Activated T-cell treated with anti-CD3 and anti-CD28 coated beads, Interleukin-2, amount 50 U/mL, for 4 hours (primary cell): ENCODE measurements around the gene SLC22A31. TPM values are rescaled to one million over a fixed set of nuclear protein-coding genes. Genes with fewer than 3 reads are reported as not detected.
"Not testable (repeated sequence)": the region's sequence is repeated elsewhere in the genome, so short reads cannot be mapped to it uniquely, and the experiment has no call there.

Experiments
- ATAC-seq, 2 donors: fragments of 200-7000 bp; cut with Tn5 transposase; one replicate each; pipeline ENCODE4 v1.10.0; 2021
- DNase-seq: peaks from one replicate; pipeline ENCODE4 v3.0.0-alpha.2; 2020
- H3K27me3 Mint-ChIP-seq: one replicate; pipeline ENCODE4 v1.8.0; 2021; ENCODE audit warnings: low read depth, mixed read lengths
- H3K36me3 Mint-ChIP-seq: one replicate; pipeline ENCODE4 v1.8.0; 2022; ENCODE audit warnings: mixed read lengths; ENCODE audit not compliant: insufficient read depth
- H3K4me1 Mint-ChIP-seq: one replicate; pipeline ENCODE4 v1.8.0; 2021; ENCODE audit warnings: low read depth, mixed read lengths
- H3K4me3 Mint-ChIP-seq: one replicate; pipeline ENCODE4 v1.8.0; 2021; ENCODE audit warnings: mild to moderate bottlenecking, moderate library complexity, mixed read lengths
- H3K9me3 Mint-ChIP-seq: one replicate; pipeline ENCODE4 v1.8.0; 2021; ENCODE audit warnings: mixed read lengths
- total RNA-seq, 3 donors: library from RNA; stranded (reverse); gene quantifications; one replicate each; pipeline ENCODE4 v1.2.1, GENCODE V29; 2021

Gene SLC22A31
- total RNA-seq, 3 donors from 2014 or later: 0.49 to 0.66 (median 0.56) TPM

- no peaks in the 10 kb centered on the region for H3K9me3 Mint-ChIP-seq
Measured at GRCh38 chr16:89172528-89173173, 27.7 kb downstream of the SLC22A31 start.

GRCh38 chr16:89172171-89172527, 28.2 kb downstream of the SLC22A31 start:
- Mint-ChIP-seq H3K9me3 (no peaks in the 10 kb centered on the region), H3K4me3 (no peak overlapping the region), H3K27me3 (no peaks in the 10 kb centered on the region), H3K36me3 (no peaks in the 10 kb centered on the region), H3K4me1 (peaks cover 6% of the 10 kb centered on the region)
- ATAC-seq (no peak), DNase-seq (no peak)

More at GRCh38 chr16:89172528-89173173, 27.7 kb downstream of the SLC22A31 start:
- H3K4me1 Mint-ChIP-seq: peaks cover 6% of the 10 kb centered on the region
- DNase-seq: no peak
- H3K27me3 Mint-ChIP-seq: no peaks in the 10 kb centered on the region
- H3K4me3 Mint-ChIP-seq: no peak overlapping the region
- H3K36me3 Mint-ChIP-seq: no peaks in the 10 kb centered on the region
- ATAC-seq: no peak

DNA sequence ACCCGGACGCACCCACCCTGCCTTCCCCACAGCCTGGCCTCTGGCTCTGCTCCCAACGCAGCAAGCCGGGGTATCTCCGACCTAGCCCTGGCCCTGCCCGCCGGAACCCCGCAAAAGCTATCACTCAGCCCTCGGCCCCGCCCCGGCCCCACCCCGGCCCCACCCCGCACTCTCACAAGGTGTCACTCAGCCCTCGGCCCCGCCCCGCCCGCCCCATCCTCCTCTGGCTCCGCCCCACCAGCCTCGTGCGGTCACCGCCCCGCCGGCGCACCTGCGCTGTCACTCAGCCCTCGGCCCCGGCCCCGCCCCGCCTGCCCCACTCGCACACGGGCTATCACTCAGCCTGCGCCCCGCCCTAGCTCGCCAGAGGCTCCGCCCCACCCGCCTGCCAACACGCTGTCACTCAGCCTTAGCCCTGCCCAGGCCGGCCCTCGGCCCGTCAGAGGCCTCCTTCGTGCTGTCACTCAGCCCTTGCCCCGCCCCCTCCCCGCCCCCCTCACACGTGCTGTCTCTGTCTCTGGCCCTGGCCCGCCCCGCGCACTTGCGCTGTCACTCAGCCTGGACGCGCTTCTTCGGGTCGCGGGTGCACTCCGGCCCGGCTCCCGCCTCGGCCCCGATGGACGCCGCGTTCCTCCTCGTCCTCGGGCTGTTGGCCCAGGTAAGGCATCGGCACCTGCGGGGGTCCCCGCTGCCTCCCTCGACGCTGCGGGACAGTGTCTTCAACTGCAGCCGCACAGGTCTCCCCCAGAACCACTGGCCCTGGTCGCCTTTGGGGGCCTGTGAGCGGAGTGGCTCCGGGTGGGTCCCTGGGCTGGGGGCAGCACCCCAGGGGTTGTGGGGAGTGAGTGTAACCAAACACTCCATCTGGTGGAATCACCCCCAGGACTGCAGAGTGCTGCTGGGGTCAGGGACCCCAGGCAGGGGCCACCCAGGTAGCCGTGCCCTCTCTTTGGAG, 28.8 kb downstream of the SLC22A31 start, which contains the start of gene CDH15:
CDH15 (plus strand) TSS at position 533 of the 955 bp plus-strand sequence; CDS start at position 617, 84 bp downstream.
- Mint-ChIP-seq H3K4me1 (peaks cover 6% of the 10 kb centered on the region), H3K27me3 (peaks cover 2% of the 10 kb centered on the region), H3K36me3 (no peaks in the 10 kb centered on the region), H3K4me3 (peak within 1 kb of the TSS; percentile 71), H3K9me3 (no peaks in the 10 kb centered on the region)
- peak; percentile 96 for ATAC-seq
- peak; percentile 95 for DNase-seq

DNA sequence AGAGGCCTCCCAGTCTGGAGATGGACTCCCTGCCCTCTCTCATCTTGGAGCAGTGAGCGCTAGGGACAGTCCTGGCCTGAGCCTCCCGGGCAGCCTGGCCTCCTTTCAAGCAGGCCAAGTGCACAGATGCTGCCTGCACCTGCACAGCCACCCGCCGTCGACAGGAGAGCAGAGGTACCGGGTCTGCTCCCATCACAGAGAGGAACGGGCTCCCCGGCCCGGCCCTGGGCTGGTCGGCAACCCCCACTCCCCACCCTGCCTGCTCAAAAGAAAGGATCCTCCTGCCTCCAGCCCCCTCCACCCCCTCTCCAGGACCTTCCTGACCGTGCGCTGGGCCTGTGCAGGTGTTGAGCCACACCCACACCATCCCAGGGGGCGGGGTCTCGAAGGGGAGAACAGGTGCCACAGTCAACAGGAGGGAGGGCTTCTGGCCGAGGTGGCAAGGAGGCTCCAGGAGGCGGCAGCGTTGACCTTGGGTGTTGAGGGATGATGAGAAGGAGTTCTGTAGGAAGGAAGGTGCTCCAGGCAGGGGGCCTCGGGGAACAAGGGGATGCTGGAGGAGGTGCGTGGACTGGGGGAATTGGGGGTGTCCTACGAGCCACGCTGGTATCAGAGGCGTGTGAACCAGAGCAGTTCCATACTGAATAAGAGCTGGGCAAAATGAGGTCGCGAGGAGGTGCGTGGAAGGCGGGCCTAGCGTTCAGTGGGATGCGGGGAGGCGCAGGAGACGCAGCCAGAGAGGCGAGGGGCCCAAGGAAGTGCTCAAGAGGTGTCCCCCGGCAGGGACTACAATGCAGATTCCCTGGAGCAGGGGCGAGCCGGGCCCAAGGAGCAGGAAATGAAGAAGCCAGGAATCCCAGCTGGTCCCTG, 29.8 kb downstream of the SLC22A31 start:
- Mint-ChIP-seq H3K36me3 (no peaks in the 10 kb centered on the region), H3K4me3 (peak overlapping the region; percentile 71), H3K4me1 (peaks cover 6% of the 10 kb centered on the region), H3K27me3 (peaks cover 6% of the 10 kb centered on the region), H3K9me3 (no peaks in the 10 kb centered on the region)
- peak in 1 of 2 donors; percentile 4 for ATAC-seq
- DNase-seq: no peak

GRCh38 chr16:89169778-89170177, 30.6 kb downstream of the SLC22A31 start:
- H3K27me3 Mint-ChIP-seq: peaks cover 6% of the 10 kb centered on the region
- H3K4me3 Mint-ChIP-seq: no peak overlapping the region
- no peaks in the 10 kb centered on the region for H3K36me3 Mint-ChIP-seq
- ATAC-seq: no peak
- H3K9me3 Mint-ChIP-seq: no peaks in the 10 kb centered on the region
- no peak for DNase-seq
- peaks cover 6% of the 10 kb centered on the region for H3K4me1 Mint-ChIP-seq

GRCh38 chr16:89168381-89169189, 31.8 kb downstream of the SLC22A31 start:
- no peaks in the 10 kb centered on the region for H3K9me3 Mint-ChIP-seq
- H3K36me3 Mint-ChIP-seq: no peaks in the 10 kb centered on the region
- no peak overlapping the region for H3K4me3 Mint-ChIP-seq
- peaks cover 6% of the 10 kb centered on the region for H3K4me1 Mint-ChIP-seq
- H3K27me3 Mint-ChIP-seq: peaks cover 6% of the 10 kb centered on the region
- no peak for DNase-seq
- no peak for ATAC-seq

GRCh38 chr16:89167425-89167941, 32.9 kb downstream of the SLC22A31 start:
- Mint-ChIP-seq H3K36me3 (no peaks in the 10 kb centered on the region), H3K27me3 (peaks cover 6% of the 10 kb centered on the region), H3K4me1 (peaks cover 6% of the 10 kb centered on the region), H3K9me3 (no peaks in the 10 kb centered on the region), H3K4me3 (no peak overlapping the region)
- DNase-seq (peak; percentile 87), ATAC-seq (peak; percentile 29 to 32)

DNA sequence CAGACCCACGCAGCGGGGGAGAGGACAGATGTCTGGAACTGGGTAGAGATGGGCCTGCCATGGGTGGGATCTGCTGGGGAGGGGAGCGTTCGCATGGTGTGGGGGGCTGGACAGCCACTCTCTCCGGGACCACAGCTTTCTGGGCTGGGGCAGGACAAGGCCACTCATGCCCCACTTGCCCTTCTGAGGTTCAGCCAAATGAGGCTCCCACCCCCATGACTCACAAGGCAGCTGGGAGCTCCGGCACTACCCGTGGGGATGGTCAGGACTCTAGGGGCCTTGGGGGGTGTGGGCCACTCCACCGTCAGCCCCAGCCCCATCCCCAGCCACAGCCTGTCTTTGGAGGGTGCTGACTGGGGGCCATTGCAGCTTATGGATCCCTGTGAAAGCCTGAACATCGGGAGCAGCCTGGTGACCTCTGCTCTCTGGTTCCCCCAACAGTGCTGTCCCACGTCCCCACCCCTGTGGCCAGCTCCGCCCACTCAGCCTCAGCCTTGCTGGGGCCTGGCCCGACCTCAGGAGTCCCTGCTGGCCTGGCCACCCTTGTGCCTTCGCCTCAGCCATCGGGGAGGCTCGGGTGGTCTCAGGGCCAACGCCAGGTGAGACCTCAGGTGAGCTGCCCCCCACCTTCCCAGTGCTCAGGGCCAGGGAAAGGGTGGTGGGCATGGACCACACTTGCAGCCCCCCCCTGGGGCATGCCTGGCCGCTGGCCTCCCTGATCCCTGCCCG, 33.5 kb downstream of the SLC22A31 start:
- no peak for DNase-seq

DNA sequence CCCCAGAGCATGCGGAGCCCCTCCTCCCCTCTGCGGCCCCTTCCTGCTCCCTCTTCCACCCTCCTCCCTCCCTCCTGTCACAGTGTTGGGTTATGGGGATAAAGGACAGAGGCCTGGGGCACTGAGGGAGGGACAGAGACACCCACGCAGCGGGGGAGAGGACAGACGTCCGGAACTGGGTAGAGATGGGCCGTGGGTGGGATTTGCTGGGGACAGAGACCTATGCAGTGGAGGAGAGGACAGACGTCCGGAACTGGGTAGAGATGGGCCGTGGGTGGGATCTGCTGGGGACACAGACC, 34.7 kb downstream of the SLC22A31 start:
- H3K9me3 Mint-ChIP-seq, H3K27me3 Mint-ChIP-seq, H3K36me3 Mint-ChIP-seq, ATAC-seq, H3K4me1 Mint-ChIP-seq, DNase-seq, H3K4me3 Mint-ChIP-seq: not testable (repeated sequence)

More for the DNA sequence above, 33.5 kb downstream of the SLC22A31 start:
- H3K4me1 Mint-ChIP-seq: peaks cover 6% of the 10 kb centered on the region
- H3K4me3 Mint-ChIP-seq: no peak overlapping the region
- peaks cover 6% of the 10 kb centered on the region for H3K27me3 Mint-ChIP-seq
- no peaks in the 10 kb centered on the region for H3K36me3 Mint-ChIP-seq
- no peaks in the 10 kb centered on the region for H3K9me3 Mint-ChIP-seq
- ATAC-seq: no peak

DNA sequence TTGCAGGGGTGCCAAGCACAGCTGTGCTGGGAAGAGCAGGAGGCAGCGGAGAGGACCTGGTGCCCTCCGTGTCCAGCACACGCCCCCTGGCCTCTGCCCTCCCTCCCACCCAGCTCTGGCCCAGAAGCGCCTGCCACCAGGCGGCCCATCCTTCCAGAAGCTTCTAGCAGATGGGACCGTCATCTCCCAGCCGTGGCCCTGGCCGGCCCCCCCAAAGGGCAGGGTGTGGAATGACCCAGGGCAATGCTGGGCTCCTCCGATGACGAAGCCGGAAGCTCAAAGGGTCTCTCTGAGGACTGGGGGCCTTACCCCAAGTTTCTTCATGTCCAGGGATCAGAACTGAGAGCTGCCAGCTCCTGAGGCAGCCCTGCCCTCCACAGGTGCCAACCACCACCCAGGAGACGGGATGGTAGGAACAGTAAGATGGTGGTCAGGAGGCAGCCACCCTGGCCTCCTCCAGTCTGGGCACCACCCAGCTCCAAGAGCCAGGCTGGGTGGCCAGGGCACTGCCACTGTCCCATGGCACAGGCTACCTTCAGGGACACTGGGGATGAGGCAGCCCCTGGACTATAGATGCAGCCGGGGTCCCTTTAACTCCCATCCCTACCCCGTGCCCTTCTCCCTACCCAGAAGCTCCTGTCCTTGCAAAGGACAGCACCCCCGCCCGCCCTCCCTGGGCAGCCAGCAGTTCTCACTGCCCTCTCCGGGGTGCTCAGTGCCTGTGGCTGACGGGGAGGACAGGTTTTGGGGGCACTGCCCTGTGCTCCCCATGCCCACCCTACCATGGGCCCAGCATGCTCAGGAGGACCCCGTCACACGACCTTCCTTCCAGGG, 35.3 kb downstream of the SLC22A31 start:
- Mint-ChIP-seq H3K4me1 (no peaks in the 10 kb centered on the region), H3K27me3 (peaks cover 6% of the 10 kb centered on the region), H3K4me3 (no peak overlapping the region), H3K36me3 (no peaks in the 10 kb centered on the region), H3K9me3 (no peaks in the 10 kb centered on the region)
- DNase-seq: no peak
- ATAC-seq: no peak

DNA sequence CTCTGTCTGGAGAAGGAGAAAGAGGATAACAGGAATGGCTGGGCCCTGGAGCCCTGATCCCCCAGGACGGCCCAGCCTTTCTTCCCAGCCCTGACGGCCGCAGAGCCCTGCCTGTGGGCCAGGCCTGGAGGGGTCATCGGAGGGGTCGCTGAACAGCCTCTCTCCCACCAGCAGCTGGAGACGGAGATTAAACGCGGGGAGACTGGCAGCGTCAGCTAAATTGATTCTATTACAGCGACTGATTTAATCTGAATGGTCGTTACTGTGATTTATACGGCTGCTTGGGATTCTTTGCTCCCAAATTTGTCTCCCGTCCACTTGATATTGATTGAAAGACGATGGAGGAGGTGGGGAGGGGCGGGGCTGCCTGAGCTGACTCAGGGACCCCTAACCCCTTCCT, 35.9 kb downstream of the SLC22A31 start:
- DNase-seq: no peak
- H3K36me3 Mint-ChIP-seq: no peaks in the 10 kb centered on the region
- H3K4me1 Mint-ChIP-seq: no peaks in the 10 kb centered on the region
- H3K27me3 Mint-ChIP-seq: peaks cover 6% of the 10 kb centered on the region
- no peak overlapping the region for H3K4me3 Mint-ChIP-seq
- no peak for ATAC-seq
- no peaks in the 10 kb centered on the region for H3K9me3 Mint-ChIP-seq

GRCh38 chr16:89163297-89163696, 37.0 kb downstream of the SLC22A31 start:
- H3K27me3 Mint-ChIP-seq: peaks cover 6% of the 10 kb centered on the region
- no peaks in the 10 kb centered on the region for H3K4me1 Mint-ChIP-seq
- no peak overlapping the region for H3K4me3 Mint-ChIP-seq
- H3K9me3 Mint-ChIP-seq: no peaks in the 10 kb centered on the region
- no peaks in the 10 kb centered on the region for H3K36me3 Mint-ChIP-seq
- no peak for ATAC-seq
- no peak for DNase-seq
